ENCODE data around the gene ENDOV.
"Not testable (repeated sequence)": the region's sequence is repeated elsewhere in the genome, so short reads cannot be mapped to it uniquely, and the experiment has no call there.

ENDOV gene

GRCh38 chr17:80387071-80387470, 27.9 kb upstream of the ENDOV start:
- in situ Hi-C loops (cut with HindIII; ENCODE audit: low sequenced_read_pairs): loop anchor here (25.0 kb wide), 1 partner anchor 325 kb away; no protein-coding TSS in a partner anchor

DNA sequence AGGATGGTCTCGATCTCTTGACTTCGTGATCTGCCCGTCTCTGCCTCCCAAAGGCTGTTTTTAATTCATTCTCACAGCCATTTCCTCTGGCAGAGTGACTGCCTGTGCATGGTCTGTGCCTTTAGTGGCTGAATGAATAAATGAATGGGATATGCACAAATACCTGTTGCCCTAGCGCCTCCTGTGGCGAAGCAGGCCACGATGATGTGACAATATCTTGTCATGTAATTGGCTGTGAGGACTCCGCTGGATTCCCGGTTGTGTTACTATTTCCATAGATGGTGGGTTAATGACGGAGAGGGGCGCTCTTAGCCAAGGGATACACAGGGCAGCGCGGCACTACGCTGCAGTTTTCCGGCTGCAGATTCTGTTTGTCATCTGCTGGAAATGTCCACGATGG, 26.8 kb upstream of the ENDOV start:
- in situ Hi-C loops (cut with HindIII; ENCODE audit: low sequenced_read_pairs): loop anchor here (25.0 kb wide), 1 partner anchor 326 kb away; no protein-coding TSS in a partner anchor

DNA sequence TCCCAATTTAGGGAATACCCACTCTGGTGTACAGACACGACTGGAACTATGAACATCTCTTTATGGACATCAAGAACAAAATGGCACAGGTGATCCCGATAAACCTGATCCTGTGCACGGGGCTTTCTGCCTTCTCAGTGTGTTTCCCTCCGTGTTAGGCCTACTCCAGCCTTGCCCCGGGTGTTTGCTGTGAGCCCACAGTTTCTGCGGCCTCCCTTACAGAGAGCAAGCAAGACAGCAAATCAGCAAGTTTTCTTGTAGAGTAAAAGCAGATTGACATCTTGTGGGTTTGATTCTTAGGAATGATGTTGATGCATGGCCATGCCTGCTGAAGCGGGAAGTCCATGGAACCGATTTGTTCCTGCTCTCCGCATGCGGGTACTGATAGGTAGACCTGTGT, 26.4 kb upstream of the ENDOV start:
- in situ Hi-C loops (cut with HindIII; ENCODE audit: low sequenced_read_pairs): loop anchor here (25.0 kb wide), 1 partner anchor 326 kb away; no protein-coding TSS in a partner anchor

- in situ Hi-C loops (cut with HindIII; ENCODE audit: low sequenced_read_pairs): loop anchor here (25.0 kb wide), 1 partner anchor 327 kb away; no protein-coding TSS in a partner anchor
Observed at GRCh38 chr17:80389011-80389995, 25.7 kb upstream of the ENDOV start.

GRCh38 chr17:80393241-80393890, 21.6 kb upstream of the ENDOV start:
- in situ Hi-C loops (cut with HindIII; ENCODE audit: low sequenced_read_pairs): loop anchor here (25.0 kb wide), 1 partner anchor 331 kb away; no protein-coding TSS in a partner anchor

GRCh38 chr17:80393961-80394360, 21.0 kb upstream of the ENDOV start:
- in situ Hi-C loops (cut with HindIII; ENCODE audit: low sequenced_read_pairs): loop anchor here (25.0 kb wide), 1 partner anchor 332 kb away; no protein-coding TSS in a partner anchor

GRCh38 chr17:80394629-80395216, 20.2 kb upstream of the ENDOV start:
- in situ Hi-C loops (cut with HindIII; ENCODE audit: low sequenced_read_pairs): loop anchor here (25.0 kb wide), 1 partner anchor 332 kb away; no protein-coding TSS in a partner anchor

DNA sequence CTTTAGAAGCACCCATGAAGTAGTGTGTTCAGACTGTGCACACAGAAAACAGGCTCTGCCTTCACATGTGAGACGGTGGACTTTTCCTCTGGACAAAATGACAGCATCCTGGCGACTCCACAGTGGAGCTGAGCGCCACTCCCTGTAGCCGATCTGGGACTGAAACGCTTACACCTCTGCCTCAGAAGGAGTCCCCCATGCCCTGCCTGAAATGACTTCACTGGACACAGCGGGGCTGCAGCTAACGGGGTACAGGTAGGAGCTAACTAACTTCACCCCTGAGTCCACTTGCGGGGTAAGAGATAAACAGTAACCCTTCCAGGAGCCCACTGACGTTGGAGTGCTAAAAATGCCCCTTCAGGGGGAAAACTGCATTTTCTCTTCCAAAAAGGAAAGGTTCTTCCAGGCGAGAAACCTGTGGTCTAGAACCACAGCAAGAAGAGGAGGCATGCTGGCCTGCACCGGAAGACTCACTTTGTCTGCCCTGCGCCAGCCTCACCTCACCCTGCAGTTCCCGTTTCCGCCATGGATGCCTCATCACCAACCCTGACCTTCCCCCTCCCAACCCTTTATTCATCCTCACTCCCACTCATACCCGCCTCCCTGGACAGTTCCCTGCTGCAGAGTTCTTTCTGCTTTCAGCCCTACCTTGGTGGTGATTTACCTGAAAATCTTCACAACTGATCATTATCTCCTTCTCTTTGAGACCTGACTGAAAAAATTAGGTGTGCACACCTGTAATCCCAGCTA, 19.4 kb upstream of the ENDOV start:
- in situ Hi-C loops (cut with HindIII; ENCODE audit: low sequenced_read_pairs): loop anchor here (25.0 kb wide), 1 partner anchor 333 kb away; no protein-coding TSS in a partner anchor

DNA sequence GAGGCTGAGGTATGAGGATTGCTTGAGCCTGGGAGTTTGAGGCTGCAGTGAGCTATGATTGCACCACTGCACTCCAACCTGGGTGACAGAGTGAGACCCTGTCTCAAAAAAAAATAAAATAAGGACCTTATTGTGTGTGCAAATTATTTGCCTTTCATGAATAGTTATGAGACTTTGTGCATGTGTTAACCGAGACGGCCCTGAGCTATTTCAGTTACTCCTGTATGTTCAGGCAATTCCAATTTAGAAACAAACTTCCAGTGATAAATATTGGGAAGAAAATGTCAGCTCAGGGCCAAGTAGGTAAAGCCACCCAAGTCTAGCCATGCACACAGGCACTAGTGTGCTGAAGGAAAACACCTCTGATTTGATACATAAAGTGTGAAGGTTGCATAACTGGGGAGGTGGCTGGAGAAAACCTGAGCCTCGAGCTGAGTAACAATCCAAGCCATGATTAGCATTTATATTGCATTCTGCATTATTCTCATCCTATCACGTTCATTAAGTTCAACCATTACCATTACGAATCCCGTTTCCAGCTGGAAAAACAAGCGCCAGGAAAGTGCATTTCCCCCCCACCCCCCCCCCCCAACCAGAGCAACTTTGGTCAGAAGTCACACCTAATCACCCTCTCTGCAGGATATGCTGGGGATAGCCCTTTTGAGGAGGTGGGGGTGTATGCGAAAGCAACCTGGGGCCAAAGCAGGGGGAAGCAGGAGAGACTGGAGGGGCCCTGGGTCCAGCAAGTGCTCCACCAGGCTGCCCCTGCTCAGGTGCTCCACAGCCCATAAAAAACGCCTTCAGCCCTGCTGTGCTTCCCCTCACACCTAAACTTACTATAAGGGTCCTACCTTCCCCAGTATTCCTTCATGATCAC, 18.6 kb upstream of the ENDOV start:
- in situ Hi-C loops (cut with HindIII; ENCODE audit: low sequenced_read_pairs): loop anchor here (25.0 kb wide), 1 partner anchor 334 kb away; no protein-coding TSS in a partner anchor

DNA sequence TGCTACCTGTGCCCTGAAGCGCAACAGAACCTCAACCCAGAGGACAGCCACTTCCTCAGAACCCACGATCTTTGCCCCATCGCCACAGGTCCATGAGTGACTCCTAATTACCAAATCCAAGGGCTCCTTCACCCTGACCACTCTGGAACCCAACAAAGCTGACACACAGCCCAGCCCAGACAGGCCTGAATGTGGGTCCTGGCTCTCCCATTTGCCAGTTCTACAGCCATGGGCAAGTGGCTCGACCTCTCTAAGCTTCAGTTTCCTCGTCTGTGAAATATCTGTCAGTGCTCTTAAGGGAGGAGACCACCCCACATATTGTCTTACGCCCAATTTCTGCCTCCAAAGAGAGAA, 18.0 kb upstream of the ENDOV start:
- in situ Hi-C loops (cut with HindIII; ENCODE audit: low sequenced_read_pairs): loop anchor here (25.0 kb wide), 1 partner anchor 335 kb away; no protein-coding TSS in a partner anchor

- in situ Hi-C loops (cut with HindIII; ENCODE audit: low sequenced_read_pairs): loop anchor here (25.0 kb wide), 1 partner anchor 335 kb away; no protein-coding TSS in a partner anchor
Observed at GRCh38 chr17:80397686-80398085, 17.3 kb upstream of the ENDOV start.

DNA sequence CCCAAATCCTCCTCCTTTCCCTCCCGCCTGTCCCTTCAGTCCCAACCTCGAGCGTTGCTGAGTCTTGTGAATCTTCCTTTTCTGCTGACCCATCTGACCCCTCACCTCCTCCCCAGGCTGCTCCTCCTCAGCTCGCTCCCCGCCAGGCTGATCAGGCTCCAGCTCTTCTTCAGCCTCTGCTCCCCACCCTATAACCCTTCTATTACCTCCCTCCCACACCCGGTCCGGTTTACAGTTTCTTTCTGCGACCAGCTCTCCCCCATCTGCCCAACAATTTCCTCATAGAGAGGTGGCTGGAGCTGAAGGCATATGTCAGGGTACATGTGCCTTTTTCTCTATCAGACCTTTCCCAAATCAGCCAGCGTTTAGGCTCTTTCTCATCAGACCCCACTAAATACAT, 13.9 kb upstream of the ENDOV start:
- in situ Hi-C loops (cut with HindIII; ENCODE audit: low sequenced_read_pairs): not testable (repeated sequence)

DNA sequence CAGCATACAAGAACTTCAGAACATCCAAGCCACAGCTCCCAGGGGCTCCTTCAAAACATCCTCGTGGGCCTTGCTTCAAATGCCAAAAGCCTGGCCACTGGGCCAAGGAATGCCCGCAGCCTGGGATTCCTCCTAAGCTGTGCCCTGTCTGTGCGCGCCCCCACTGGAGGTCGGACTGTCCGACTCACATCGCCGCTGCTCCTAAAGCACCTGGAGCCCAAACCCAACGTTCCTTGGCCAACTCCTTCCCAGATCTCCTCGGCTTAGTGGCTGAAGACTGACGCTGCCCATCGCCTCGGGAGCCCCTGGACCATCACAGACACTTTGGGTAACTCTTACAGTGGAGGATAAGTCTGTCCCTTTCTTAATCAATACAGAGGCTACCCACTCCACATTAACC, 12.9 kb upstream of the ENDOV start:
- in situ Hi-C loops (cut with HindIII; ENCODE audit: low sequenced_read_pairs): not testable (repeated sequence)

DNA sequence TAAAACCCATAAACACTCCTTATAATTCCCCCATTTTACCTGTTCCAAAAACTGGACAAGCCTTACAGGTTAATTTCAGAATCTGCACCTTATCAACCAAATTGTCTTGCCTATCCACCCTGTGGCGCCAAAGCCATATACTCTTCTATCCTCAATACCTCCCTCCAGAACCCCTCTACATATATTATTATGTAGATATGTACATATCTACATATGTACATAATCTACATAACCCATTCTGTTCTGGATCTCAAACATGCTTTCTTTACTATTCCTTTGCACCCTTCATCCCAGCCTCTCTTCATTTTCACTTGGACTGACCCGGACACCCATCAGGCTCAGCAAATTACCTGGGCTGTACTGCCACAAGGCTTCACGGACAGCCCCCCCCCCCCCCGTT, 12.0 kb upstream of the ENDOV start:
- in situ Hi-C loops (cut with HindIII; ENCODE audit: low sequenced_read_pairs): no loop called here

DNA sequence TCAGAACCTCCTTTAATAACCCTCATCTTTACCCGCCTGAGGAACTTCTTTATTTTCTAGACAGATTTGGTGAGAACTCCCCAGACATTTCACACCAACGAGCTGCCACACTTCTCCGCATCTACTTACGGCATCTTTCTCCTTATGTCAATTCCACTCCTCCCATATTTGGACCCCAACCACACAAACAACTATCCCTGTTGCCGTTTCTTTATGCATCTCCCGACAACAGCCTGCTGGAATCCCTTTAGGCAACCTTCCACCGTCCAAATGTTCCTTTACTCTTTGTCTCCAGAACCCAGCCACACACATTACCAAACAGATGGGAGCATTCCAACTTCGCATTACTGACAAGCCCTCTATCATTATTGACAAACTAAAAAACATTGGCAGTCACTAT, 8.8 kb upstream of the ENDOV start:
- in situ Hi-C loops (cut with HindIII; ENCODE audit: low sequenced_read_pairs): no loop called here

- in situ Hi-C loops (cut with HindIII; ENCODE audit: low sequenced_read_pairs): not testable (repeated sequence)
Observed at GRCh38 chr17:80407917-80408316, 7.0 kb upstream of the ENDOV start.

DNA sequence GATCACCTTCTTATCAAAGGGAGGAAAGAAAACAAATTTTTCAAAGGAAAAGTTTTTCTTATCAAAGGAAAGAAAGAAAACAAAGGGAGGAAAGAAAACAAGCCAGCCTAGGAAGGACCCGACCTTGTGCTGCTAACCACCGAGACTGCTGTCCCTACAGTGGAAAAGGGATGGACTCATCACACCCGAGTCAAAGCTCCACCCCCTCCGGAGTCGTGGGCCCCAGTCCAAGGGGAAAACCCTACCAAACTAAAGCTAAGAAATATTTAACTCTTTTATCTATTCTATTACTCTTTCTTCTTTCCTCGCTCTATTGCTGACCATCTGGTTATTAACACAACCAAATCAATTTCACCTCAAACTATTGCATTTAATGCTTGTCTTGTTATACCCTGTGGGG, 6.1 kb upstream of the ENDOV start:
- in situ Hi-C loops (cut with HindIII; ENCODE audit: low sequenced_read_pairs): no loop called here

GRCh38 chr17:80409626-80410025, 5.3 kb upstream of the ENDOV start:
- in situ Hi-C loops (cut with HindIII; ENCODE audit: low sequenced_read_pairs): no loop called here

- in situ Hi-C loops (cut with HindIII; ENCODE audit: low sequenced_read_pairs): not testable (repeated sequence)
Observed at GRCh38 chr17:80410441-80411087, 4.4 kb upstream of the ENDOV start.

Measured in DLD1 (cell line).